Esophagus squamous epithelium (tissue), 4 donors: ENCODE data around the gene ZNF615.

Experiments used
- CTCF ChIP-seq, 6 experiments: fragments of 450-650 bp in 4 of 6; fragments of 200-600 bp in 2 of 6; sonication (generic) in 2 of 6; IDR thresholded peaks; one replicate each; pipeline ENCODE4 v1.5.1; 2016 to 2019; ENCODE audit warnings: antibody characterized with exemption in 6 of 6, mild to moderate bottlenecking in 4 of 6, moderate library complexity in 4 of 6
- POLR2A ChIP-seq, 4 donors: fragments of 450-650 bp; IDR thresholded peaks; one replicate each; pipeline ENCODE4 v1.6.1; 2017; ENCODE audit warnings: antibody characterized with exemption in 4 of 4, mild to moderate bottlenecking in 4 of 4, moderate library complexity in 3 of 4

GRCh38 chr19:51993422-51993821, 14.6 kb downstream of the ZNF615 start:
- no peak for TF ChIP-seq POLR2A (IDR thresholded peaks at IDR 0.05)
- no peak for TF ChIP-seq CTCF (IDR thresholded peaks at IDR 0.05)
